Natural killer cell (primary cell): ENCODE measurements around the gene MPPED1. TPM values are rescaled to one million over a fixed set of nuclear protein-coding genes. Genes with fewer than 3 reads are reported as not detected.

Experiments used
- ATAC-seq, 3 donors: fragments of 150-1000 bp in 2 of 3; fragments of 200-7000 bp in 1 of 3; cut with Tn5 transposase; 1 replicate in 1 of 3; 2 replicates in 2 of 3; pipeline ENCODE4 v1.10.0; 2021; ENCODE audit warnings: mild to moderate bottlenecking in 2 of 3, moderate library complexity in 2 of 3
- DNase-seq, 2 donors: peaks; one replicate each; pipeline versions ENCODE4 v3.0.0 to v3.0.0-alpha.2; 2013 to 2021; ENCODE audit warnings: mixed read lengths in 1 of 2
- H3K27ac ChIP-seq: one replicate; pipeline ENCODE4 v1.5.1; 2013; ENCODE audit warnings: mild to moderate bottlenecking, low read length
- H3K27me3 ChIP-seq: one replicate; pipeline ENCODE4 v1.6.1; 2013; ENCODE audit warnings: low read length; ENCODE audit not compliant: control insufficient read depth, insufficient read depth
- H3K36me3 ChIP-seq: one replicate; pipeline ENCODE4 v1.6.1; 2013; ENCODE audit warnings: low read length; ENCODE audit not compliant: control insufficient read depth, insufficient read depth
- H3K4me1 ChIP-seq: one replicate; pipeline ENCODE4 v1.6.1; 2013; ENCODE audit warnings: low read length; ENCODE audit not compliant: control insufficient read depth, insufficient read depth
- H3K4me3 ChIP-seq: one replicate; pipeline ENCODE4 v1.5.1; 2013; ENCODE audit warnings: low read length
- H3K9me3 ChIP-seq: one replicate; pipeline ENCODE4 v1.6.1; 2013; ENCODE audit warnings: low read length; ENCODE audit not compliant: control insufficient read depth, insufficient read depth
- H3K27ac Mint-ChIP-seq, 2 donors: one replicate each; pipeline ENCODE4 v1.8.0; 2022; ENCODE audit warnings: mild to moderate bottlenecking in 2 of 2, mixed read lengths in 2 of 2, moderate library complexity in 1 of 2
- H3K27me3 Mint-ChIP-seq, 2 donors: one replicate each; pipeline ENCODE4 v1.8.0; 2022; ENCODE audit warnings: low read depth in 2 of 2, mixed read lengths in 2 of 2
- H3K36me3 Mint-ChIP-seq: one replicate; pipeline ENCODE4 v1.8.0; 2022; ENCODE audit warnings: mixed read lengths
- H3K4me1 Mint-ChIP-seq, 2 donors: one replicate each; pipeline ENCODE4 v1.8.0; 2022; ENCODE audit warnings: mixed read lengths in 2 of 2
- H3K4me3 Mint-ChIP-seq: one replicate; pipeline ENCODE4 v1.8.0; 2022; ENCODE audit warnings: mild to moderate bottlenecking, moderate library complexity, mixed read lengths
- H3K9me3 Mint-ChIP-seq, 2 donors: one replicate each; pipeline ENCODE4 v1.8.0; 2022; ENCODE audit warnings: mixed read lengths in 2 of 2
- CTCF ChIP-seq: fragments of 200-600 bp; IDR thresholded peaks from one replicate; pipeline ENCODE4 v1.8.0; 2022; ENCODE audit warnings: antibody characterized with exemption
- WGBS: methylation state at CpG from one replicate; pipeline ENCODE4 v1.1.7; 2013; ENCODE audit warnings: missing lambda C conversion rate; ENCODE audit not compliant: insufficient coverage; 5-methylcytosine and 5-hydroxymethylcytosine counted together
- intact Hi-C: fragments of 100-400 bp; cut with micrococcal nuclease; formaldehyde crosslinking; loops from one replicate; pipeline ENCODE4 v1.14.2; 2022
- total RNA-seq, 4 donors: library from RNA; stranded (reverse); fragments of 120-200 nt in 1 of 4; gene quantifications; one replicate each; pipeline versions ENCODE4 v1.2.3 to v1.2.4, GENCODE V29; 2013 to 2022

The MPPED1 gene
- total RNA-seq, 3 donors from 2014 or later (not counting 1 experiment from before 2014, with no cell fraction given): not detected

DNA sequence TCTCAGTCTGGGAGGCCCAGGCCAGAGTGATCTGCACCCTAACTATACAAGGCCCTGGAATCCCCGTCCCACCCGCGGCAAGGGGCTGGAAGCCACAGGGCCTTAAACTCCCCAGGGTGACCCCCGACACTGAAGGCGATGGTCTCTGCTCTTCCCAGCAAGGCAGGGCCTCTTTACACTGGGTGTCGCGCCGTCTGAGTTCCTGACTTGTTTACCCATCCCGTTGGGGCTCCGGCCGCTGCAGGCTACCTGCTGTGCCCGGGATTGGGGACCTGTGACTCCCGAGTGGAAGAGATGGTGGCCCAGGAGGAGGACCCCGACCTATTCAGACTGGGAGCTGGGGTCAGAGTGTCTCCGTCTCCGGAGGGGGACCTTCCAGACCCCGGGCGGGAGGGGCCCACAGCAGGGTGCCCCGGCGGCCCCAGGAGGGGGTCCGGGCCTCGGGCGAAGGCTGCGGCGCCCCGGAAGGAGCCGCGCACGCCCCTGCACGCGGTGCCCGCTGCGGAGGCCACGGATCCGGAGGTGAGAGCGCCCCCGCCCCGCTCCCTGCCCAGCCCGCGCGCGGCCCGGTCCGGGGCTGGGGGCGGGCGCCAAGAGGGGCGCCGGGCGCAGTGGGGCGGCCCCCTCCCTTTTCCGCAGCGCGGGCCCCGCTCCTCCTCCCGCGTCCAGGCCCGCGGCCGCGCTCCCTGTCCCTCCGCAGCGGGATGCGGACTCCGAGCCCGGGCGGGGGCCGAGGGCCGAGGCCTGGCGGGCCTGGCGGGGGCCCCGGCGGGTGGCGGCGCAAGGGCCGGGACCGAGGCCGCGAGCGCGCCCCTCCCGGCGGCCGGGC lies 560 bp upstream of the MPPED1 start:
- Mint-ChIP-seq H3K27me3 (peaks cover 51 to 66% of the 10 kb centered on the region in 2 donors), H3K9me3 (no peaks in the 10 kb centered on the region), H3K36me3 (no peaks in the 10 kb centered on the region), H3K4me3 (no peak overlapping the region), H3K4me1 (no peaks in the 10 kb centered on the region), H3K27ac (no peak overlapping the region)
- DNase-seq: no peak
- Histone ChIP-seq H3K4me3 (no peak overlapping the region), H3K27ac (no peak overlapping the region), H3K27me3 (peaks cover 3% of the 10 kb centered on the region), H3K36me3 (no peaks in the 10 kb centered on the region), H3K9me3 (no peaks in the 10 kb centered on the region), H3K4me1 (no peaks in the 10 kb centered on the region)
- no peak for ATAC-seq
- TF ChIP-seq CTCF: no peak
- intact Hi-C loops: no loop called here
- 11% methylated on average over 82 of the region's 83 CpGs for WGBS

DNA sequence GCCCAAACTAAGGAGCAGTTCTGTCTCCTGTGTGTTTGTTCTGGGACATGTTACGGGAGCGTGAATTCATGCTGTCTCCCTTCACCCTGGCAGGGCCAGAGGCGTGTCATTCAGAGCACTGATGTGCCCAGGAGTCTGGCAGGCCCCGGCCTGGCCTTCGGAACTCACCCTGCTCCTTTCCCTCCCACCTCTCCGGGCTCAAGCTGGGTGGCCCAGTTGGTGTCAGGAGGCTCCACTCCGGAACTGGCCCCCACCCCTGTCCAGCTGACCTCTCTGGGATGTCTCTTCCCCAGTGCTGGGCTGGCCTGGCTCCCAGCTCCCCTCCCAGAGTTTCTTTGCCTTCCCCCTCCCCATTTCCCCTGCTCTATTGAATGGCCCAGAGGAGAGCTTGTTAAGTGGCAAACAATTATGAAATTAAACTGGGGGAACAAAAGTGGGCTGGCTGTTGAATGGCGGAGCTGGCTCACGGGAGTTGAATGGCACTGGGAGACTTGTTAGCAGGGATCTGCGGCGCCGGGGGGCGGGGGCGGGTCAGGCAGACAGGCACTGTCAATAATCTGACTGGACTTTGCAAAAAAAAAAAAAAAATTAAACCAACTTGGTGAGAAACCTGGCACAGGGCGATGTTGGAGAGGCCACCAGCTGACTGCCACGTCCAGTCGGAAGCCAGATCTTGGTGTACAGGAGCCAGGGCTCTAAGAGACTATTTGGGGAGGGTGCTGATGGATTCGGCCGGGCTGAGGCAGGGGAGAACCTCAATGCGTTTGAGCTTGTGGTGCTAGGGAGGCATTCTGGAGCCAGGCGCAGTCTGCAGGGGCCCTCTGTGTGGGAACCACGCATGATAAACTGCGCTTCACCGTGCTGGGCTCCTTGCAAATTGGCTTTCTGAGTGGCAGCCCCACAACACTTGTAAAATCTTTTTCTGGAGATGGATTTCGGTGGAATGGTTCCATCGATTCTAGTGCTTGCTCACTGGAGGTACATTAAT lies 1.3 kb downstream of the MPPED1 start:
- Histone ChIP-seq H3K27me3 (peaks cover 3% of the 10 kb centered on the region), H3K36me3 (no peaks in the 10 kb centered on the region), H3K27ac (no peak overlapping the region), H3K4me3 (no peak overlapping the region), H3K9me3 (no peaks in the 10 kb centered on the region), H3K4me1 (no peaks in the 10 kb centered on the region)
- ATAC-seq (no peak), DNase-seq (no peak)
- 65% methylated on average over 26 of the region's 26 CpGs for WGBS
- Mint-ChIP-seq H3K27me3 (peaks cover 51 to 64% of the 10 kb centered on the region in 2 donors), H3K27ac (no peak overlapping the region), H3K9me3 (no peaks in the 10 kb centered on the region), H3K36me3 (no peaks in the 10 kb centered on the region), H3K4me1 (no peaks in the 10 kb centered on the region), H3K4me3 (no peak overlapping the region)
- intact Hi-C loops: no loop called here
- TF ChIP-seq CTCF: no peak

GRCh38 chr22:43413826-43414225 lies 2.0 kb downstream of the MPPED1 start:
- Mint-ChIP-seq H3K4me1 (no peaks in the 10 kb centered on the region), H3K36me3 (no peaks in the 10 kb centered on the region), H3K4me3 (no peak overlapping the region), H3K27ac (no peak overlapping the region), H3K27me3 (peaks cover 51 to 59% of the 10 kb centered on the region in 2 donors), H3K9me3 (no peaks in the 10 kb centered on the region)
- intact Hi-C loops: no loop called here
- H3K9me3 ChIP-seq: no peaks in the 10 kb centered on the region
- peaks cover 3% of the 10 kb centered on the region for H3K27me3 ChIP-seq
- no peaks in the 10 kb centered on the region for H3K4me1 ChIP-seq
- 83% methylated on average over 11 of the region's 11 CpGs for WGBS
- H3K4me3 ChIP-seq: no peak overlapping the region
- H3K36me3 ChIP-seq: no peaks in the 10 kb centered on the region
- TF ChIP-seq CTCF: no peak
- ATAC-seq (no peak), DNase-seq (no peak)
- no peak overlapping the region for H3K27ac ChIP-seq
